ENCODE results near the gene FOXN3.

DNA sequence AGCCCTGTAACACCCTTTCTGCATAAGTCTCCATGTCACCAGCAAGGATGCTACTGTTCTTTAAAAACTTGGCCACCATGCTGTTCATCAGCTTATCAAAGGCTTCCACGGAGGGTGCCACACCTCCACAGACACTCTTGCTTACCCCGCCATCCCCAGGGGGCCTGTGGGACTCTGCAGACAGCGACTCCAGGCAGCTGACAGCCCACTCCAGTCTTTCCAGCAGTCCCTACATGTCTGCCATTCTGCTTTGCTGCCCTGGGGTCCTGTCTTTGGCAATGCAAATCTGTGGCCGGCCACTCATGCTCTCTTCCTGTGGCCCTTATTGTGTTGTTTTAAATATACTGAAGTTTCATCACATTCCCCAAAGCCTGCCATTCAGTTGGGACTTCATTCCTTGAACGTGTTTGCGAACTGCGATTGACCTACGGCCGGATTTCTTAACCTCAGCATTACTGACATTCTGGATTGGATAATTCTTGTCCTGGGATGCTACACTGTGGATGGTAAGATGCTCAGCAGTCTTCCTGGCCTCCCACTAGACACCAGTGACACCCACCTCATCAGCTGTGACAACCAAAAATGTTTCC lies 125.6 kb downstream of the FOXN3 start:
- TF ChIP-seq, protein P1, sequence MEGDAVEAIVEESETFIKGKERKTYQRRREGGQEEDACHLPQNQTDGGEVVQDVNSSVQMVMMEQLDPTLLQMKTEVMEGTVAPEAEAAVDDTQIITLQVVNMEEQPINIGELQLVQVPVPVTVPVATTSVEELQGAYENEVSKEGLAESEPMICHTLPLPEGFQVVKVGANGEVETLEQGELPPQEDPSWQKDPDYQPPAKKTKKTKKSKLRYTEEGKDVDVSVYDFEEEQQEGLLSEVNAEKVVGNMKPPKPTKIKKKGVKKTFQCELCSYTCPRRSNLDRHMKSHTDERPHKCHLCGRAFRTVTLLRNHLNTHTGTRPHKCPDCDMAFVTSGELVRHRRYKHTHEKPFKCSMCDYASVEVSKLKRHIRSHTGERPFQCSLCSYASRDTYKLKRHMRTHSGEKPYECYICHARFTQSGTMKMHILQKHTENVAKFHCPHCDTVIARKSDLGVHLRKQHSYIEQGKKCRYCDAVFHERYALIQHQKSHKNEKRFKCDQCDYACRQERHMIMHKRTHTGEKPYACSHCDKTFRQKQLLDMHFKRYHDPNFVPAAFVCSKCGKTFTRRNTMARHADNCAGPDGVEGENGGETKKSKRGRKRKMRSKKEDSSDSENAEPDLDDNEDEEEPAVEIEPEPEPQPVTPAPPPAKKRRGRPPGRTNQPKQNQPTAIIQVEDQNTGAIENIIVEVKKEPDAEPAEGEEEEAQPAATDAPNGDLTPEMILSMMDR (IDR thresholded peaks at IDR 0.05): no peak
- TF ChIP-seq ZFX (IDR thresholded peaks at IDR 0.05; ENCODE audit: borderline replicate concordance): no peak

Measured in 22Rv1 (cell line).